Right lobe of liver (tissue), 6 donors: Measurements from ENCODE around the gene CAV1. TPM values are rescaled to one million over a fixed set of nuclear protein-coding genes. Genes with fewer than 3 reads are reported as not detected.

Source experiments
- ATAC-seq, 4 donors: fragments of 200-7000 bp; cut with Tn5 transposase; one replicate each; pipeline ENCODE4 v1.9.1; 2020; ENCODE audit warnings: mild to moderate bottlenecking in 4 of 4, moderate library complexity in 4 of 4
- DNase-seq, 3 donors: peaks; one replicate each; pipeline ENCODE4 v3.0.0-alpha.2; 2020
- H3K27ac ChIP-seq, 3 donors: fragments of 200-600 bp; one replicate each; pipeline ENCODE4 v1.8.0; 2022
- H3K27me3 ChIP-seq, 2 donors: fragments of 200-600 bp; one replicate each; pipeline ENCODE4 v1.8.0; 2022
- H3K36me3 ChIP-seq, 4 donors: fragments of 200-600 bp; sonication (generic) in 1 of 4; one replicate each; pipeline versions ENCODE4 v1.5.1 to v1.8.0; 2017 to 2022; ENCODE audit warnings: control low read depth in 1 of 4
- H3K4me1 ChIP-seq, 4 donors: fragments of 200-600 bp; sonication (generic) in 1 of 4; one replicate each; pipeline versions ENCODE4 v1.5.1 to v1.8.0; 2017 to 2022; ENCODE audit warnings: control low read depth in 1 of 4
- H3K4me3 ChIP-seq, 3 donors: fragments of 200-600 bp; one replicate each; pipeline ENCODE4 v1.8.0; 2022
- H3K9me3 ChIP-seq, 4 donors: fragments of 200-600 bp; sonication (generic) in 1 of 4; one replicate each; pipeline versions ENCODE4 v1.5.1 to v1.8.0; 2017 to 2022; ENCODE audit warnings: control low read depth in 1 of 4
- CTCF ChIP-seq, 4 donors: fragments of 200-600 bp in 3 of 4; fragments of 450-650 bp in 1 of 4; IDR thresholded peaks; one replicate each; pipeline versions ENCODE4 v1.5.1 to v1.8.0; 2016 to 2022; ENCODE audit warnings: antibody characterized with exemption in 4 of 4, mild to moderate bottlenecking in 2 of 4
- POLR2A ChIP-seq: fragments of 450-650 bp; IDR thresholded peaks from one replicate; pipeline ENCODE4 v1.6.1; 2017; ENCODE audit warnings: antibody characterized with exemption, mild to moderate bottlenecking
- WGBS: methylation state at CpG from one replicate; pipeline ENCODE4 v1.1.6; 2018; ENCODE audit warnings: low coverage, low lambda C conversion rate; ENCODE audit not compliant: insufficient coverage; ENCODE audit errors: missing lambda C conversion rate; 5-methylcytosine and 5-hydroxymethylcytosine counted together
- intact Hi-C, 2 donors: fragments of 100-400 bp; cut with DNase I; formaldehyde crosslinking; loops; one replicate each; pipeline versions ENCODE4 v1.11.2 to v1.14.1; 2022
- total RNA-seq, 6 experiments: library from RNA; depleted of rRNA in 2 of 6; stranded (reverse); fragments of >200 nt in 2 of 6; fragmentation: NEBNext Ultra II Directional in 3 of 6; extraction: Animal tissue kit (Norgen Biotek cat#: 25700) in 3 of 6; gene quantifications; one replicate each; pipeline versions ENCODE4 v1.1.0 to v1.2.4, GENCODE V29; 2016 to 2023
- donor health status: DM: no; HTN: yes; CAD: no.
- donor health status: DM: no; HTN: no; CAD: no.
- donor health status: DM: no; HTN: no; CAD: no.
- donor health status: DM: no; HTN: yes; CAD: no.
- donor health status: DM: no; HTN: yes; CAD: no.

Gene CAV1
- total RNA-seq, 6 experiments from 2014 or later = 3.8 to 19.8 (median 9.0) TPM

- no peak overlapping the region for H3K27ac ChIP-seq
- peaks cover 0 to 17% (median 0%) of the 10 kb centered on the region in 4 donors for H3K4me1 ChIP-seq
- intact Hi-C loops = no loop called here
Observed at GRCh38 chr7:116574025-116574822, 49.4 kb downstream of the CAV1 start.

GRCh38 chr7:116575853-116576252 is 51.0 kb downstream of the CAV1 start:
- DNase-seq = no peak
- no peak for TF ChIP-seq POLR2A
- no peak for TF ChIP-seq CTCF (IDR thresholded peaks at IDR 0.05)
- intact Hi-C loops = no loop called here
- H3K27me3 ChIP-seq = no peaks in the 10 kb centered on the region
- peaks cover 0 to 17% (median 0%) of the 10 kb centered on the region in 4 donors for H3K4me1 ChIP-seq
- ATAC-seq = no peak
- no peak overlapping the region for H3K27ac ChIP-seq
- no peaks in the 10 kb centered on the region for H3K36me3 ChIP-seq
- H3K4me3 ChIP-seq = no peak overlapping the region
- no peaks in the 10 kb centered on the region for H3K9me3 ChIP-seq
- 70% methylated on average over 1 of the region's 1 CpG for WGBS

More at GRCh38 chr7:116574025-116574822, 49.4 kb downstream of the CAV1 start:
- Histone ChIP-seq H3K4me3 (no peak overlapping the region), H3K27me3 (no peaks in the 10 kb centered on the region), H3K9me3 (no peaks in the 10 kb centered on the region), H3K36me3 (no peaks in the 10 kb centered on the region)
- DNase-seq (no peak), ATAC-seq (peak; percentile 54 to 70 (median 62))
- WGBS = 42% methylated on average over 2 of the region's 2 CpGs
- no peak for TF ChIP-seq POLR2A
- no peak for TF ChIP-seq CTCF (IDR thresholded peaks at IDR 0.05)

- H3K9me3 ChIP-seq = no peaks in the 10 kb centered on the region
- TF ChIP-seq CTCF (IDR thresholded peaks at IDR 0.05) (no peak), POLR2A (no peak)
- intact Hi-C loops = no loop called here
- no peak overlapping the region for H3K27ac ChIP-seq
- H3K27me3 ChIP-seq = no peaks in the 10 kb centered on the region
- H3K4me1 ChIP-seq = peaks cover 0 to 9% (median 0%) of the 10 kb centered on the region in 4 donors
- H3K36me3 ChIP-seq = no peaks in the 10 kb centered on the region
- peak in 1 of 3 donors; percentile 21 for DNase-seq
- WGBS = 71% methylated on average over 7 of the region's 7 CpGs
- H3K4me3 ChIP-seq = no peak overlapping the region
- peak; percentile 35 to 78 (median 65) for ATAC-seq
Observed at GRCh38 chr7:116576350-116577319, 51.8 kb downstream of the CAV1 start.

GRCh38 chr7:116577320-116577871 is 52.6 kb downstream of the CAV1 start:
- H3K9me3 ChIP-seq = no peaks in the 10 kb centered on the region
- H3K4me3 ChIP-seq = no peak overlapping the region
- DNase-seq (no peak), ATAC-seq (no peak)
- intact Hi-C loops = no loop called here
- TF ChIP-seq POLR2A (no peak), CTCF (IDR thresholded peaks at IDR 0.05) (no peak)
- H3K27me3 ChIP-seq = no peaks in the 10 kb centered on the region
- no peaks in the 10 kb centered on the region for H3K36me3 ChIP-seq
- H3K27ac ChIP-seq = no peak overlapping the region
- H3K4me1 ChIP-seq = peaks cover 0 to 3% (median 0%) of the 10 kb centered on the region in 4 donors
- 47% methylated on average over 6 of the region's 6 CpGs for WGBS
